ENCODE data around the gene DSCAM. TPM values are rescaled to one million over a fixed set of nuclear protein-coding genes. Genes with fewer than 3 reads are reported as not detected.

The DSCAM gene
- total RNA-seq, 3 donors from 2014 or later (not counting 1 experiment from before 2014, with no cell fraction given), result not detected

GRCh38 chr21:40684726-40685125 is 162.2 kb downstream of the DSCAM start:
- no peak for TF ChIP-seq CTCF (IDR thresholded peaks at IDR 0.05)
- Histone ChIP-seq H3K9me3 (ENCODE audit: control insufficient read depth, insufficient read depth, low read length) (peaks cover 7% of the 10 kb centered on the region), H3K27me3 (ENCODE audit: control insufficient read depth, insufficient read depth, low read length) (no peaks in the 10 kb centered on the region), H3K4me1 (ENCODE audit: control insufficient read depth, insufficient read depth, low read length) (no peaks in the 10 kb centered on the region), H3K36me3 (ENCODE audit: control insufficient read depth, insufficient read depth, low read length) (no peaks in the 10 kb centered on the region), H3K4me3 (ENCODE audit: low read length) (no peak overlapping the region), H3K27ac (ENCODE audit: low read length) (no peak overlapping the region)
- Mint-ChIP-seq H3K4me3 (no peak overlapping the region), H3K36me3 (no peaks in the 10 kb centered on the region), H3K27ac (no peak overlapping the region), H3K9me3 (peaks cover 10 to 16% of the 10 kb centered on the region in 2 donors), H3K27me3 (ENCODE audit: low read depth in 2 of 2) (peaks cover 0 to 3% of the 10 kb centered on the region in 2 donors), H3K4me1 (no peaks in the 10 kb centered on the region)
- 93% methylated on average over 2 of the region's 2 CpGs for WGBS (ENCODE audit: insufficient coverage)
- DNase-seq (no peak), ATAC-seq (no peak)
- intact Hi-C loops (cut with micrococcal nuclease), result no loop called here

- Histone ChIP-seq H3K4me3 (ENCODE audit: low read length) (no peak overlapping the region), H3K27ac (ENCODE audit: low read length) (no peak overlapping the region), H3K4me1 (ENCODE audit: control insufficient read depth, insufficient read depth, low read length) (no peaks in the 10 kb centered on the region), H3K36me3 (ENCODE audit: control insufficient read depth, insufficient read depth, low read length) (no peaks in the 10 kb centered on the region), H3K9me3 (ENCODE audit: control insufficient read depth, insufficient read depth, low read length) (peaks cover 7% of the 10 kb centered on the region), H3K27me3 (ENCODE audit: control insufficient read depth, insufficient read depth, low read length) (no peaks in the 10 kb centered on the region)
- ATAC-seq (no peak), DNase-seq (no peak)
- Mint-ChIP-seq H3K9me3 (peaks cover 10 to 16% of the 10 kb centered on the region in 2 donors), H3K27ac (no peak overlapping the region), H3K4me1 (no peaks in the 10 kb centered on the region), H3K4me3 (no peak overlapping the region), H3K36me3 (no peaks in the 10 kb centered on the region), H3K27me3 (ENCODE audit: low read depth in 2 of 2) (peaks cover 0 to 3% of the 10 kb centered on the region in 2 donors)
- intact Hi-C loops (cut with micrococcal nuclease), result no loop called here
- TF ChIP-seq CTCF (IDR thresholded peaks at IDR 0.05), result no peak
- WGBS (ENCODE audit: insufficient coverage), result 84% methylated on average over 5 of the region's 5 CpGs
Measured at GRCh38 chr21:40683349-40683748, 163.6 kb downstream of the DSCAM start.

GRCh38 chr21:40681164-40681859 is 165.6 kb downstream of the DSCAM start:
- H3K27ac Mint-ChIP-seq, result no peak overlapping the region
- WGBS (ENCODE audit: insufficient coverage), result 84% methylated on average over 9 of the region's 9 CpGs

More at GRCh38 chr21:40681164-40681859, 165.6 kb downstream of the DSCAM start:
- no peak for ATAC-seq
- no peak for DNase-seq
- Histone ChIP-seq H3K27me3 (ENCODE audit: control insufficient read depth, insufficient read depth, low read length) (no peaks in the 10 kb centered on the region), H3K4me3 (ENCODE audit: low read length) (no peak overlapping the region), H3K27ac (ENCODE audit: low read length) (no peak overlapping the region), H3K9me3 (ENCODE audit: control insufficient read depth, insufficient read depth, low read length) (peaks cover 7% of the 10 kb centered on the region), H3K4me1 (ENCODE audit: control insufficient read depth, insufficient read depth, low read length) (no peaks in the 10 kb centered on the region), H3K36me3 (ENCODE audit: control insufficient read depth, insufficient read depth, low read length) (no peaks in the 10 kb centered on the region)
- Mint-ChIP-seq H3K4me3 (no peak overlapping the region), H3K27me3 (ENCODE audit: low read depth in 2 of 2) (peaks cover 0 to 3% of the 10 kb centered on the region in 2 donors), H3K4me1 (no peaks in the 10 kb centered on the region), H3K9me3 (peaks cover 10 to 16% of the 10 kb centered on the region in 2 donors), H3K36me3 (no peaks in the 10 kb centered on the region)
- intact Hi-C loops (cut with micrococcal nuclease), result no loop called here
- TF ChIP-seq CTCF (IDR thresholded peaks at IDR 0.05), result no peak

Data from natural killer cell (primary cell).